HG03558 (cell line): ENCODE results near the gene OGG1.

Source experiments
- ATAC-seq: cut with Tn5 transposase; IDR thresholded peaks from one replicate; pipeline ENCODE4 v1.9.1; 2021; ENCODE audit warnings: moderate number of reproducible peaks; ENCODE audit not compliant: unreplicated experiment; ENCODE audit errors: extremely low read depth

Gene OGG1

GRCh38 chr3:9781978-9782603 lies 32.3 kb downstream of the OGG1 start:
- no peak for ATAC-seq

DNA sequence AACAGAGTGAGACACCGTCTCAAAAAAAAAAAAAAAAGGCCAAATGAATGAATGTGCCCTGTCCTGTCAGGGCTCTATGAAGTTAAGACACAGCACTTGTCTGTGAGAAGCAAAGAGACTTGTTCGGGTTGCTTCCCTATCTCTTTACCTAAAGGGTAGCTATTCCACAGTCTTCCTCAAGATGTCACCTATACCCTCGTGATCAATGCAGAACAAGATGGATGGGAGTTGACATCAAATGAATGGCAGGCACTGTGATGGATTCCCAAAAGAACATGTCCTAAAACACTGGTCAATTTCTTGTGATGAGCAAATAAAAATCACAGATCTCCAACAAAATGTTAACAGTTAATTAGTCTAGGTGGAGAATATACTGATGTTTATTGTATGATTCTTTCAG lies 33.0 kb downstream of the OGG1 start:
- no peak for ATAC-seq

GRCh38 chr3:9783954-9784353 lies 34.2 kb downstream of the OGG1 start:
- ATAC-seq: no peak

DNA sequence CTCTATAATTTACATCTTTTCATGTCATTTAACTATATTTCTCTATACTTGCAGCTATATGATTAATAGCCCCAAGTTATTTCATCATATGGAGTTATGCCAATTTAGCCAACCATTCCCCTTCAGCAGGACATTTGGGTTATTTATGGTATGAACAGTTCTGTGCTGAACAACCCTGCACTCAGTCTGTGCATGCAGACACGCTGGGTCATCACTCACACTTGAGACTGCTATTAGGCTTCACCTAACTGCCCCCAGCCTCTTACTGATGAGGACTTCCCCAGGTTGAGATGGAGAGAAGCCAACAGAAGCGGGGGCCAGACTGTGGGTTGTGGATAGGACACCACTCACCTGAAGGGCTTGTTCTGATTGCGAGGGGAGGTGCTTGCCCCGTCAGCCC lies 35.2 kb downstream of the OGG1 start:
- ATAC-seq: no peak

DNA sequence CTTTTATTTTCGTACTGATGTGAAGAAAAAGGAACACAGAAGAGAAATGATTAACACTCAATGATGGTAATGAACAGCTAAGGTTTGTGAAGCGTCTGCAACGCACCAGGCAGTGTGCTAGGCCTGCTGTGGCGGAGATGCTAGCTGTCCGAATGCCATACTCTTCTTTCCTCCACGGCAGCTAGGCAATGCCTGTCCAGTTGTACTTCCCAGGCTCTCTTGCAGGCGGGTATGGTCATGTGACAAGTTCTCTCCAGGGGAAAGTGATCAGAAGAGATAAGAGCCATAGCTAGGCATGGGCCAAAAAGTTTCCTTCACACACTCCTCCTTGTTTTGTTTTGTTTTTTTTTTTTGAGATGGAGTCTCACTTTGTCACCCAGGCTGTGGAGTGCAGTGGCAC lies 35.9 kb downstream of the OGG1 start:
- ATAC-seq: no peak

DNA sequence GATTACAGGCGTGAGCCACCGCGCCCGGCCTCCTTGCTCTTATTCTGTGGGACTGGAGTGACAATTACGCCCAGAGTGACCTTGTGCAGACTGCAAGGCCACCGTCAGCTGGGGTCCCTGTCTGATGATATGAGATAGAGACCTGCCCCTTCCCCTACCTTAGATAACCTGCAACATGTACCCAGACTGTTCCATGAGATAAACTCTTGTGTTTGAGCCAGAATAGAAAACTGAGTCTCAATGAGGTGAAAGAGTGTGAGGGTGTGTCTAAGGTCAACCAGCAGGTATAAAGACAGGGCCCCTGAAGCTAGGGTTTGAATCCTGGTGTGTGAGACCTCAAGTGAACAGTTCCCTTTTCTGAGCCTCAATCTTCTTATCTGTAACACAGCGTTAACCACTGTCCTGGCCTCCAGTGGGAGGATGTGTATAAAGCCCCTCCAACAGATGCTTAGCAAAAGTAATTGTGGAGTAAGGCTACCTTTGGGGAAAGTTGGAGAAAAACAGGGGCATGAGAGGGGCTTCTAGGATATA lies 36.5 kb downstream of the OGG1 start:
- ATAC-seq: no peak

GRCh38 chr3:9786825-9787669 lies 37.3 kb downstream of the OGG1 start:
- ATAC-seq: no peak

DNA sequence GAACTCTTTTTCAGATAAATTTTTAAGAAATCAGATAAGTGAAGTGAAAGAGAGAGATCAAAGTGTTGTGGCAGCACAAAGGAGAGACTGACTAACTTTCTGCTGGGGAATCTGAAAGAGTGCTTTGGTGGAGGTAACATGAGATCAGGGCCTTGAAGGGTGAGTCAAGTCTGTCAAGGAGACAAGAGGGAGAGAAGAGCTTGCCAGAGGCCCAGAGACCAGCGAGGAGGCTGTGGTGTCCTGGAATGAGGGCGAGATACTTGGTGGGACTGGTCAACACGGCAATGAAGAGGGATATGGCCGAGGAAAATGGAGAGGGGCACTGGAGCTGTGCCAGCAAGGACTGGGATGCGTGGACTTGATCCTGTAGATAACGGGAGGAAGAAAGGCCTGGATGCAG lies 38.0 kb downstream of the OGG1 start:
- ATAC-seq: no peak

DNA sequence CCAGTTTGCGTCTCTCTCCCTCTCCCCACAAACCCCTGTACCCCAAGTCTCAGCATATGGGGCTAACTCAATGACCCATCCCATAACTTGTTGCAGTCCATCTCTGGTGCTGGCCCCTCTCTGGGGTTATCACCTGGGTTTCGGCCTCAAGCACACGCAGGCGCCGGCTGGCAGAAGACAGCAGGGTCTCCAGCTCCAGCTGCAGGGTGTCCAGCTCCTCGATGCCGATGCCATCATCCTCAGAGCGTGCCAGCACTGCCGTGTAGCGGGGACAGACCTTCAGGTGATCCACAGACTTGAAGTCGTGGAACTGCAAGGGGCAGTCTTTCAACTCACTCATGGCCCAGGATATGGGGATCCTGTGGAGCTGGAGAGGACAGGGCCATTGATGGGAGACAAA lies 41.4 kb downstream of the OGG1 start:
- ATAC-seq: no peak

DNA sequence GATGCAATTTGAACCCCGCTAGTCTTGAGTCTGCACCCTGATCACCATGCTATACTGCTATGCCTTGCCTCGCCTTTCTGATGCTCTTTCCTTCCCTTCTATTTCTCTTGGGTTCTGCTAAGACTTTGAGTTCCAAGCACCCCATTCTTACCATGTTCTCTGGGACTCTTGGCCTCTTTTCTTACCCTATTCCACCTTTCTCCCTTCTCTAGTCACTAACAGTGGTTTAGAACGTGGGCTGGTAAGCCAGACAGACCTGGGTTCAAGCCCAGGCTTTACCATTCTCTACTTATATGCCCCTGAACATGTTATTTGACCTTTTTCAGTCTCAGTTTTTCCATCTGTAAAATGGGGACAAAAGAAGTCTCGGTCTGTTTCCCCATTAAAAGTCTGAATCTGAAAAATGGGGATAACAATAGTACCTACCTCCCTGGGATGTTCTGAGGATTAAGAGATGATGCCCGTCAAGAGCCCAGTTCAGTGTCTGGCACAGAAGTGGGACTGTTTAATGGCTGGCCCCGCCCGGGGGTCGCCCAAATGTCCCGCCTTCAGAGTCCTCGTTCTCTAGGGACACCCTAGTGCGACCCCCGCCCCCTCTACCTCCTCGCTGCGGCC lies 42.1 kb downstream of the OGG1 start:
- ATAC-seq: no peak

- peak; percentile 57 for ATAC-seq
Observed at GRCh38 chr3:9792405-9793160, 42.8 kb downstream of the OGG1 start, which contains the start of the genes ARPC4 and TADA3. ARPC4 (plus strand) TSS chr3:9793082; CDS start chr3:9793122, 40 bp downstream. TADA3 (minus strand) TSS chr3:9792473; CDS start chr3:9791466, 1,007 bp downstream.

DNA sequence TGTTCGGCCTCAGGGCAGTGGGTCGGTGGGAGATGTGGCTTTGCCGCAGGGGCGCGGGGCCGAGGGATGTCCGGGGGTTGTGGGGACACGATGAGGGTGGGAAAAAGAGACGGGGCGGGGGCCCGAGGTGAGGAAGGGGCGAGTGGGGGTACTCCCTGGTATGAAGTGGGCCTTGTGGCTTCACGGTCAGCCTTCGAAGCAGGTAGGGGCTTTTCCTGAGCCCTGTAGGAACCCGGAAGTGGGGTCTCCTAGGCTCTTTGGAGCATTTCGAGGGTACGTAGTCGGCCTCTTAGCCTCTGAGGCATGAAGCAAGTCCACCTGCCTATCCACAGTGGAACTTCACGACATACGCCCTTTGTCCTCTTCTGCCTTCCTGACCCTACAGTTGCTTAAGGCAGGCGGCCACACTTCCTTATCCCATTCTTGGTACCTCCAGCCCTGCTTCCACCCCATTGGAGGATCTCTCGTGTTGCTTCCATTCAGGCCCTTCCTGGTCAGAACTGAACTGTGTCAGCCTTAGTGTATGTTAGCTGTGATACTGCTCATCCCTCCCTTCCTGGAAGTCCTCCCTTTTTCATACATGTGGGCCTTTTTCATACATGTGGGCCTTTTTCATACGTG lies 43.5 kb downstream of the OGG1 start:
- no peak for ATAC-seq

DNA sequence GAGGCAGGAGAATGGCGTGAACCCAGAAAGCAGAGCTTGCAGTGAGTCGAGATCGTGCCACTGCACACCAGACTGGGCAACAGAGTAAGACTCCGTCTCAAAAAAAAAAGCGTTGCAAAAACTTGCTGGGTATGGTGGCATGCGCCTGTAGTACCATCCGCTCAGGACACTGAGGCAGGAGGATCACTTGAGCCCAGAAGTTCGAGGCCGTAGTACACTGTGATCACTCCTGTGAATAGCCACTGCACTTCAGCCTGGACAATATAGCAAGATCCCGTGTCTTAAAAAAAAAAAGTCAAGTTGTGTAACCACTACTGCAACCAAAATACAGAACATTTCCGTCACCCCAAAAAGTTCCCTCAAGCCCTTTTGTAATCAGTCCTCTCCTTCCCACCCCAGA lies 44.6 kb downstream of the OGG1 start:
- no peak for ATAC-seq

DNA sequence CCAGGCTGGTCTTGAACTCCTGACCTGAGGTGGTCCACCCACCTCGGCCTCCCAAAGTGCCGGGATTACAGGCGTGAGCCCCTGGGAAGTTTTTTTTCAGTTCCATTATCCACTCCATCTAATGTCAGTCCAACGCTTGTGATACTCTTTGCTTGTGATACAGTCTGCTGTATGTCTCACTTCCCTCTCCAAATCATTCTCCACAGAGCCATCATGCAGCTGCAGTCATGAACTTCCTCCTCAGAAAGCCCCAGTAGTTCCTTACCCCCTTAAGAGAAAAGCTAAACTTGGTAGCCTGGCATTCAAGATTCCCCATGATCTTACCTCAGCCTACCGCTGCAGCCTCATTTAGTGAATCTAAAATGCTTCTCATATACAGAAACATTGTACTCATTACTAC lies 45.5 kb downstream of the OGG1 start:
- no peak for ATAC-seq

GRCh38 chr3:9797196-9797945 lies 47.6 kb downstream of the OGG1 start:
- no peak for ATAC-seq

DNA sequence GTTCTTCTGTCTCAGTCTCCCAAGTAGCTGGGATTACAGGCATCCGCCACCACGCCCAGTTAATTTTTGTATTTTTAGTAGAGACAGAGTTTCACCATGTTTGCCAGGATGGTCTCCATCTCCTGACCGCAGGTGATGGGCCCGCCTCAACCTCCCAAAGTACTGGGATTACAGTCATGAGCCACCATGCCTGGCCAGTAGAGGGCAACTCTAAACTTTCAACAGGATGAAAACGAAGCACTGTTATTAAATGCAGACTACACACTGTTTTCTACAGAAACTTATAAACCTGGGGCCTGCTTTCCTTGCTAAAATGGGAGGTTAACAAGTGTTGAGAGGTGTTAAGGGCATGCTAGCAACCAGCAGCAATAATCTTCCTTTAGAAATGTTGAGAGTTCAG lies 50.8 kb downstream of the OGG1 start:
- ATAC-seq: no peak

GRCh38 chr3:9803494-9803893 lies 53.7 kb downstream of the OGG1 start:
- ATAC-seq: no peak

- ATAC-seq: no peak
Observed at GRCh38 chr3:9804996-9805395, 55.2 kb downstream of the OGG1 start.

DNA sequence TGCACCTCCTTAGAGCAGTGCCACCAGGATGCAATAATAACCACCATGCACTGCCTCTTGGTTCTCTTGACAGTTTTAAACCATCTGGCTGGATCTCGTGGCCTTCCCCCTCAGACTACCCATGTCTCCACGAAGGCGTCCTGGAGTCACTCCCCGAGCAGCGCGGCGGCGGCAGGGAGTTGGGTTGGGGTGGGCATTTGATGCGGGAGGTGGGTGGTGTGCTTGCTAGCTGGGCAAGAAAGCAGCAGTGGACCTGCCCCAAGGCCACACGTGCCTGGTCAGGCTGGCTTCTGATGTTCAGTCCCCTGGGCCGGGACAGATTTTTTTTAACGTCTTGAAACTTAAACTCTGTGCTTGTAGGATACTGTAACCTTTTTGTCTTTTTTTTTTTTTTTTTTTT lies 56.4 kb downstream of the OGG1 start:
- no peak for ATAC-seq
